ENCODE results near the gene SMARCA2.

SMARCA2 gene

GRCh38 chr9:2236850-2237249, 221.7 kb downstream of the SMARCA2 start:
- in situ Hi-C loops (cut with MboI; ENCODE audit: low sequenced_read_pairs), result no loop called here

GRCh38 chr9:2241461-2241835, 226.3 kb downstream of the SMARCA2 start:
- in situ Hi-C loops (cut with MboI; ENCODE audit: low sequenced_read_pairs), result no loop called here

GRCh38 chr9:2241836-2242741, 226.9 kb downstream of the SMARCA2 start:
- in situ Hi-C loops (cut with MboI; ENCODE audit: low sequenced_read_pairs), result no loop called here

GRCh38 chr9:2242831-2243330, 227.7 kb downstream of the SMARCA2 start:
- in situ Hi-C loops (cut with MboI; ENCODE audit: low sequenced_read_pairs), result no loop called here
